Ovary (tissue), 9 donors: ENCODE measurements around the gene JPH3. TPM values are rescaled to one million over a fixed set of nuclear protein-coding genes. Genes with fewer than 3 reads are reported as not detected.

Experiments
- DNase-seq, 5 donors: peaks; one replicate each; pipeline ENCODE4 v3.0.0-alpha.2; 2019 to 2020
- H3K27ac ChIP-seq, 2 donors: fragments of 200-600 bp; one replicate each; pipeline versions ENCODE4 v1.5.1 to v1.8.0; 2019 to 2022
- H3K27me3 ChIP-seq: fragments of 200-600 bp; one replicate; pipeline ENCODE4 v1.8.0; 2022
- H3K36me3 ChIP-seq: fragments of 200-600 bp; sonication (generic); one replicate; pipeline ENCODE4 v1.5.1; 2019
- H3K4me1 ChIP-seq: one replicate; pipeline ENCODE4 v1.8.1; 2013; ENCODE audit warnings: mild to moderate bottlenecking, moderate library complexity; ENCODE audit not compliant: insufficient read depth
- H3K4me3 ChIP-seq: fragments of 200-600 bp; sonication (generic); one replicate; pipeline ENCODE4 v1.5.1; 2017
- H3K9me3 ChIP-seq, 2 donors: fragments of 200-600 bp in 1 of 2; sonication (generic) in 1 of 2; one replicate each; pipeline versions ENCODE4 v1.5.1 to v1.8.1; 2013 to 2019; ENCODE audit warnings: mild to moderate bottlenecking in 1 of 2, moderate library complexity in 1 of 2
- CTCF ChIP-seq, 3 donors: fragments of 450-650 bp in 2 of 3; fragments of 200-600 bp in 1 of 3; IDR thresholded peaks; one replicate each; pipeline versions ENCODE4 v1.5.1 to v1.8.0; 2016 to 2022; ENCODE audit warnings: antibody characterized with exemption in 3 of 3, mild to moderate bottlenecking in 1 of 3
- EP300 ChIP-seq: sonication (generic); formaldehyde crosslinking; IDR thresholded peaks from one replicate; pipeline ENCODE4 v1.6.1; 2017; ENCODE audit warnings: antibody characterized with exemption
- POLR2A ChIP-seq: fragments of 450-650 bp; IDR thresholded peaks from one replicate; pipeline ENCODE4 v1.6.1; 2017; ENCODE audit warnings: antibody characterized with exemption, mild to moderate bottlenecking, moderate library complexity
- WGBS, 3 donors: extraction: QIAGEN DNeasy Blood & Tissue Kit in 1 of 3; methylation state at CpG; one replicate each; pipeline versions ENCODE4 v1.1.5 to v1.1.7; 2013 to 2017; 5-methylcytosine and 5-hydroxymethylcytosine counted together
- intact Hi-C, 4 donors: fragments of 100-400 bp; cut with DNase I; formaldehyde crosslinking; loops; one replicate each; pipeline versions ENCODE4 v1.11.0 to v1.15.1; 2022 to 2023
- polyA plus RNA-seq, 2 donors: library from polyadenylated mRNA; stranded (reverse); fragments of 200-250 nt in 1 of 2; fragments of 350-450 nt in 1 of 2; fragmentation: Illumina TruSeq in 1 of 2; extraction: RNeasy Lipid Tissue Mini Kit (QIAGEN cat#74804) in 1 of 2; gene quantifications; one replicate each; pipeline ENCODE4 v1.2.3, GENCODE V29; 2013 to 2014
- total RNA-seq, 7 donors: library from RNA; depleted of rRNA in 2 of 7; stranded (reverse); fragments of >200 nt in 2 of 7; fragmentation: NEBNext Ultra II Directional in 3 of 7; extraction: Animal tissue kit (Norgen Biotek cat#: 25700) in 3 of 7; gene quantifications; one replicate each; pipeline versions ENCODE4 v1.1.0 to v1.2.4, GENCODE V29; 2016 to 2023
- donor health status: DM: no; HTN: no; CAD: no; lungs with moderate emphysema.
- donor health status: DM: no; HTN: no; CAD: no.
- donor health status: Bipolar disorder and iron deficiency.
- donor health status: DM: yes; HTN: yes; CAD: no.
- donor health status: DM: no; HTN: no; CAD: no.
- donor health status: DM: yes; HTN: yes; CAD: no.

JPH3 gene
- total and polyA plus RNA-seq, 9 donors: 0.11 to 0.62 (median 0.30) TPM; not detected in 3

GRCh38 chr16:87697256-87697655, 94.9 kb downstream of the JPH3 start:
- WGBS, 3 donors: 88 to 93% (median 91%) methylated on average over 21 of the region's 21 CpGs
- Histone ChIP-seq H3K4me1 (no peaks in the 10 kb centered on the region), H3K4me3 (no peak overlapping the region), H3K27ac (no peak overlapping the region), H3K9me3 (no peaks in the 10 kb centered on the region), H3K27me3 (no peaks in the 10 kb centered on the region), H3K36me3 (no peaks in the 10 kb centered on the region)
- DNase-seq: no peak
- intact Hi-C loops: loop anchor here in 1 of 4 donors (10.0 kb wide), 1 partner anchor 58 kb away; no protein-coding TSS in a partner anchor
- TF ChIP-seq CTCF (IDR thresholded peaks at IDR 0.05): no peak
- no peak for TF ChIP-seq EP300
- no peak for TF ChIP-seq POLR2A

DNA sequence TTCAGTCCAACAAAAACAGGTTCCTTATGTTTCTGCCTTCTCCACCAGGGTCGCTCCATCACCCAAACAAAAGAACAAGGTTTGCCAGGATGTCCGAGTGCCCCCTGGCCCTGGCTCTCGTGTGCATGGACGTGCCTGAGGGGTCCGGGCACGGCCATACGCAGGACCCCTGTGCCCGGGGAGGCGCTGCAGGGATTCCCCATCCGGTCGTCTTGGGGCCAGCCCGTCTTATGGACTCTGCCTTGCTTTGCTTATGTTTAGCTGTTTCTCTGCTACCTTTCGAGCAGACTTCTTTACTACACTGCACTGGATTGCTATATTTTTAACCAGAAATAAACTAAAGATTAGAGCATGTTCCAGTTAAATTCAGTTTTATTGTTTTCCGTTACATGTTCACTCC, 95.5 kb downstream of the JPH3 start:
- Histone ChIP-seq H3K36me3 (no peaks in the 10 kb centered on the region), H3K9me3 (no peaks in the 10 kb centered on the region), H3K4me3 (no peak overlapping the region), H3K27me3 (no peaks in the 10 kb centered on the region), H3K4me1 (no peaks in the 10 kb centered on the region), H3K27ac (no peak overlapping the region)
- no peak for DNase-seq
- no peak for TF ChIP-seq CTCF (IDR thresholded peaks at IDR 0.05)
- no peak for TF ChIP-seq EP300
- TF ChIP-seq POLR2A: no peak
- intact Hi-C loops: loop anchor here in 1 of 4 donors (10.0 kb wide), 1 partner anchor 57 kb away; no protein-coding TSS in a partner anchor
- 73 to 82% (median 78%) methylated on average over 14 of the region's 14 CpGs for WGBS, 3 donors

- 76 to 82% (median 80%) methylated on average over 7 of the region's 7 CpGs for WGBS, 3 donors
- no peaks in the 10 kb centered on the region for H3K9me3 ChIP-seq
- intact Hi-C loops: loop anchor here in 1 of 4 donors (10.0 kb wide), 1 partner anchor 57 kb away; no protein-coding TSS in a partner anchor
- DNase-seq: no peak
- no peaks in the 10 kb centered on the region for H3K36me3 ChIP-seq
- no peak overlapping the region for H3K27ac ChIP-seq
- no peaks in the 10 kb centered on the region for H3K27me3 ChIP-seq
- TF ChIP-seq EP300: no peak
- TF ChIP-seq CTCF (IDR thresholded peaks at IDR 0.05): no peak
- H3K4me3 ChIP-seq: no peak overlapping the region
- no peaks in the 10 kb centered on the region for H3K4me1 ChIP-seq
Measured at GRCh38 chr16:87698241-87698640, 95.9 kb downstream of the JPH3 start.

- no peak for TF ChIP-seq CTCF (IDR thresholded peaks at IDR 0.05)
- no peak for TF ChIP-seq EP300
- TF ChIP-seq POLR2A: no peak
- Histone ChIP-seq H3K36me3 (no peaks in the 10 kb centered on the region), H3K27ac (no peak overlapping the region), H3K9me3 (no peaks in the 10 kb centered on the region), H3K4me1 (no peaks in the 10 kb centered on the region), H3K4me3 (no peak overlapping the region), H3K27me3 (no peaks in the 10 kb centered on the region)
- intact Hi-C loops: loop anchor here in 1 of 4 donors (10.0 kb wide), 1 partner anchor 56 kb away; no protein-coding TSS in a partner anchor
- 86 to 90% (median 88%) methylated on average over 20 of the region's 20 CpGs for WGBS, 3 donors
- no peak for DNase-seq
Measured at GRCh38 chr16:87698676-87699199, 96.4 kb downstream of the JPH3 start.
